Testis (tissue), 2 donors: Measurements from ENCODE around the gene SUN1.

Experiments
- POLR2A ChIP-seq: fragments of 450-650 bp; IDR thresholded peaks from one replicate; pipeline ENCODE4 v1.6.1; 2017; ENCODE audit warnings: antibody characterized with exemption, mild to moderate bottlenecking, moderate library complexity
- TF ChIP-seq, protein P1 (sequence below), 3 experiments: fragments of 450-650 bp in 2 of 3; fragments of 200-600 bp in 1 of 3; sonication (generic) in 1 of 3; IDR thresholded peaks; one replicate each; pipeline ENCODE4 v1.5.1; 2016 to 2019; ENCODE audit warnings: antibody characterized with exemption in 3 of 3, mild to moderate bottlenecking in 2 of 3, moderate library complexity in 1 of 3

DNA sequence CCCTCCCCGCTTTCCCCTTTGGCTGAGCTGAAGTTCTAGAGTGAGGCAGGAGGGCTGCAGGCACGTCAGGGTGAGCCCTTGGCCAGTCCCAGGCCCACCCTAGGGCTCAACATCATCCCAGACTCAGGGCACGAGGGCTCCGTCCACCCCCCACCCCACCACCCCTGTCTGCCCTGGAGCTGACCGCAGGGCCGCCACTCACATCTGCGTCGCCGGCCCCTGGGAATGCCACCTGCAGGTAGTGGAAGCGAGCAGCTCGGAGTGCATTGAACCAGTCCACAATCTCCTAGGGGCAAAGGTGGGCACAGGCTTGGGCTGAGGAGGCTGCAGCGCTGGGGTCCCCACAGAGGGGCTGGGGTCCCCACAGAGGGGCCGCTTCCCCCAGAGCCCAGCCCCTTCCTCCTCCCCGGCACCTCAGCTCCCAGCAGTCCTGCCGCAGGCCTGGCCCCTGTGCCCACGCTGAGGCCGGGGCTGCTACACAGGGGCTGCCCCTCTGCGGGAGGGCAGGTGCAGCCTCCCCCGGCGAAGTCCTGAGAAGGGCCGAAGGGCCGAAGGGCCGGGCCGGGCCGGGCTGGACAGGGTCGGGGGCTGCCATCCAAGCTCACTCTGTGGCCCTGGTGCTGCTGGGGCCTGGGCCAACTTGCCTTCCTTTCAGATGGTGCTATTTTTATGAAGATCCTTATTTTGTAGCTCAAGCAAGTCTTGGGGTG, 68.2 kb downstream of the SUN1 start:
- TF ChIP-seq, protein P1, sequence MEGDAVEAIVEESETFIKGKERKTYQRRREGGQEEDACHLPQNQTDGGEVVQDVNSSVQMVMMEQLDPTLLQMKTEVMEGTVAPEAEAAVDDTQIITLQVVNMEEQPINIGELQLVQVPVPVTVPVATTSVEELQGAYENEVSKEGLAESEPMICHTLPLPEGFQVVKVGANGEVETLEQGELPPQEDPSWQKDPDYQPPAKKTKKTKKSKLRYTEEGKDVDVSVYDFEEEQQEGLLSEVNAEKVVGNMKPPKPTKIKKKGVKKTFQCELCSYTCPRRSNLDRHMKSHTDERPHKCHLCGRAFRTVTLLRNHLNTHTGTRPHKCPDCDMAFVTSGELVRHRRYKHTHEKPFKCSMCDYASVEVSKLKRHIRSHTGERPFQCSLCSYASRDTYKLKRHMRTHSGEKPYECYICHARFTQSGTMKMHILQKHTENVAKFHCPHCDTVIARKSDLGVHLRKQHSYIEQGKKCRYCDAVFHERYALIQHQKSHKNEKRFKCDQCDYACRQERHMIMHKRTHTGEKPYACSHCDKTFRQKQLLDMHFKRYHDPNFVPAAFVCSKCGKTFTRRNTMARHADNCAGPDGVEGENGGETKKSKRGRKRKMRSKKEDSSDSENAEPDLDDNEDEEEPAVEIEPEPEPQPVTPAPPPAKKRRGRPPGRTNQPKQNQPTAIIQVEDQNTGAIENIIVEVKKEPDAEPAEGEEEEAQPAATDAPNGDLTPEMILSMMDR (IDR thresholded peaks at IDR 0.05) = no peak
- no peak for TF ChIP-seq POLR2A
